KOPT-K1 (cell line): ENCODE data around the gene SF3B4.
"Not testable (repeated sequence)": the region's sequence is repeated elsewhere in the genome, so short reads cannot be mapped to it uniquely, and the experiment has no call there.

ENCODE experiments used
- H3K27ac ChIP-seq: fragments of 200-600 bp; sonication (generic); 2 replicates; pipeline ENCODE4 v1.5.1; 2016; ENCODE audit warnings: antibody characterized with exemption, mild to moderate bottlenecking, low read depth, low read length; ENCODE audit not compliant: poor library complexity, severe bottlenecking
- H3K36me3 ChIP-seq: fragments of 200-600 bp; sonication (generic); 2 replicates; pipeline ENCODE4 v1.5.1; 2017; ENCODE audit warnings: antibody characterized with exemption, mild to moderate bottlenecking, low read length, moderate library complexity; ENCODE audit not compliant: insufficient read depth
- H3K9me3 ChIP-seq: fragments of 200-600 bp; sonication (generic); 2 replicates; pipeline ENCODE4 v1.5.1; 2017; ENCODE audit warnings: antibody characterized with exemption, low read length, mild to moderate bottlenecking; ENCODE audit not compliant: insufficient read depth, poor library complexity, severe bottlenecking

The SF3B4 gene

GRCh38 chr1:149887196-149887455, 40.5 kb downstream of the SF3B4 start:
- not testable (repeated sequence) for H3K9me3 ChIP-seq
- peak overlapping the region; percentile 86 for H3K27ac ChIP-seq

GRCh38 chr1:149886396-149887195, 41.0 kb downstream of the SF3B4 start:
- Histone ChIP-seq H3K36me3 (no peaks in the 10 kb centered on the region), H3K9me3 (no peaks in the 10 kb centered on the region), H3K27ac (peak overlapping the region; percentile 93)

More at GRCh38 chr1:149887196-149887455, 40.5 kb downstream of the SF3B4 start:
- H3K36me3 ChIP-seq, result not testable (repeated sequence)

GRCh38 chr1:149886121-149886395, 41.5 kb downstream of the SF3B4 start:
- H3K27ac ChIP-seq, result peak overlapping the region; percentile 93
- H3K36me3 ChIP-seq, H3K9me3 ChIP-seq: not testable (repeated sequence)

- no peaks in the 10 kb centered on the region for H3K9me3 ChIP-seq
- H3K36me3 ChIP-seq, result no peaks in the 10 kb centered on the region
- H3K27ac ChIP-seq, result peak overlapping the region; percentile 93
Observed at GRCh38 chr1:149885339-149886120, 42.1 kb downstream of the SF3B4 start.

- no peaks in the 10 kb centered on the region for H3K36me3 ChIP-seq
- H3K27ac ChIP-seq, result peak overlapping the region; percentile 93
- H3K9me3 ChIP-seq, result no peaks in the 10 kb centered on the region
Observed at GRCh38 chr1:149884433-149885338, 42.9 kb downstream of the SF3B4 start.

- Histone ChIP-seq H3K9me3 (no peaks in the 10 kb centered on the region), H3K27ac (peak overlapping the region; percentile 93), H3K36me3 (no peaks in the 10 kb centered on the region)
Observed at GRCh38 chr1:149883598-149884247, 43.9 kb downstream of the SF3B4 start.

- H3K36me3 ChIP-seq, result no peaks in the 10 kb centered on the region
- peak overlapping the region; percentile 93 for H3K27ac ChIP-seq
- H3K9me3 ChIP-seq, result no peaks in the 10 kb centered on the region
Observed at GRCh38 chr1:149881876-149882275, 45.7 kb downstream of the SF3B4 start.

- Histone ChIP-seq H3K36me3 (no peaks in the 10 kb centered on the region), H3K27ac (peak overlapping the region; percentile 80), H3K9me3 (no peaks in the 10 kb centered on the region)
Observed at GRCh38 chr1:149879556-149879955, 48.0 kb downstream of the SF3B4 start.

GRCh38 chr1:149877211-149877946, 50.2 kb downstream of the SF3B4 start:
- Histone ChIP-seq H3K9me3 (no peaks in the 10 kb centered on the region), H3K27ac (peak overlapping the region; percentile 80), H3K36me3 (no peaks in the 10 kb centered on the region)
